Measurements from ENCODE around the gene PPIF.
A peak's percentile ranks its signal among the peaks of the same experiment; 100 is the strongest.
"Not testable (repeated sequence)": the region's sequence is repeated elsewhere in the genome, so short reads cannot be mapped to it uniquely, and the experiment has no call there.

Gene PPIF

DNA sequence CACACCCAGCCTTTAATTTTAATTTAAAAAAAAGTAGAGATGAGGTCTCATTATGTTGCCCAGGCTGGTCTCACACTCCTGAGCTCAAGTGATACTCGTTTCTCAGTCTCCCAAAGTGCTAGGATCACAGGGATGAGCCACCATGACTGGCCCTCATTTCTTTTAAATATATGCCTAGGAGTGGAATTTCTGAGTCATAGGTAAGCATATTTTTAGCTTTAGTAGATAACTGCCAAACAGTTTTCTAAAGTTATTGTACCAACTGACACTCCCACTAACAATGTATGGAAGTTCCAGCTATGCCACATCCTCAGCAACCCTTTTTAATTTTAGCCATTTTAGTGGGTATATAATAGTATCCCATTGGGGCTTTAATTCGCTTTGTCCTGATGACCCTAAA lies 13.8 kb upstream of the PPIF start:
- ChIA-PET CTCF (interaction anchor here (6.8 kb wide), 1 partner anchor 13 kb away, joined by 111 read pairs; the partner anchor contains the start of gene PPIF), POLR2A (interaction anchor here (0.7 to 2.6 kb wide), 3 partner anchors 12 to 62 kb away, joined by 3 to 12 read pairs (median 4); no protein-coding TSS in a partner anchor)
- no peak overlapping the region for H3K4me3 ChIP-seq (ENCODE audit: low read depth, low read length)
- TF ChIP-seq, protein P1, sequence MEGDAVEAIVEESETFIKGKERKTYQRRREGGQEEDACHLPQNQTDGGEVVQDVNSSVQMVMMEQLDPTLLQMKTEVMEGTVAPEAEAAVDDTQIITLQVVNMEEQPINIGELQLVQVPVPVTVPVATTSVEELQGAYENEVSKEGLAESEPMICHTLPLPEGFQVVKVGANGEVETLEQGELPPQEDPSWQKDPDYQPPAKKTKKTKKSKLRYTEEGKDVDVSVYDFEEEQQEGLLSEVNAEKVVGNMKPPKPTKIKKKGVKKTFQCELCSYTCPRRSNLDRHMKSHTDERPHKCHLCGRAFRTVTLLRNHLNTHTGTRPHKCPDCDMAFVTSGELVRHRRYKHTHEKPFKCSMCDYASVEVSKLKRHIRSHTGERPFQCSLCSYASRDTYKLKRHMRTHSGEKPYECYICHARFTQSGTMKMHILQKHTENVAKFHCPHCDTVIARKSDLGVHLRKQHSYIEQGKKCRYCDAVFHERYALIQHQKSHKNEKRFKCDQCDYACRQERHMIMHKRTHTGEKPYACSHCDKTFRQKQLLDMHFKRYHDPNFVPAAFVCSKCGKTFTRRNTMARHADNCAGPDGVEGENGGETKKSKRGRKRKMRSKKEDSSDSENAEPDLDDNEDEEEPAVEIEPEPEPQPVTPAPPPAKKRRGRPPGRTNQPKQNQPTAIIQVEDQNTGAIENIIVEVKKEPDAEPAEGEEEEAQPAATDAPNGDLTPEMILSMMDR (IDR thresholded peaks at IDR 0.05; ENCODE audit: insufficient read depth, low read length, missing control alignments), result no peak
- DNase-seq (ENCODE audit: low read depth, low spot score), result peak; percentile 54

DNA sequence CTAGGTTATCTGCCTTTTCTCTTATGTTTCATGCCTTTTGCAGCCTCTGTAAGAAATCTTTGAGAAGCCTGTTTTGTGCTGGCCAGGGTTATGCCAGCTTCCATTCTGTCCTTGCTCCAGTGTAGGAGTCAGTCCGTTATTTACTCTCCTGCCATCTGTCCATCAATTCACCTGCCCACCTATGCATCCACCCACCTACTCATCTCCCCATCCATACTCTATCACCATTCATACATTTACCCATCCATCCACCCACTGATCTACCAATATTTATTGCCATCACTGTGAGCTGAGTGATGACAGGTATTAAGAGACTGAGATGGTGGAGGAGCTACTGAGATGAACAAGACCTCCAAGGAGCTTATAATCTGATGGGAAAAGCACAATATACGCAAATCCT lies 12.7 kb upstream of the PPIF start:
- no peak overlapping the region for H3K4me3 ChIP-seq (ENCODE audit: low read depth, low read length)
- ChIA-PET POLR2A (interaction anchor here (2.6 kb wide), 1 partner anchor 14 kb away, joined by 12 read pairs; no protein-coding TSS in a partner anchor), CTCF (interaction anchor here (1.0 to 6.8 kb wide), 4 partner anchors 12 to 137 kb away, joined by 3 to 111 read pairs (median 4); partner anchors contain the start of gene PPIF)
- TF ChIP-seq, protein P1 (IDR thresholded peaks at IDR 0.05; ENCODE audit: insufficient read depth, low read length, missing control alignments), result no peak
- no peak for DNase-seq (ENCODE audit: low read depth, low spot score)

DNA sequence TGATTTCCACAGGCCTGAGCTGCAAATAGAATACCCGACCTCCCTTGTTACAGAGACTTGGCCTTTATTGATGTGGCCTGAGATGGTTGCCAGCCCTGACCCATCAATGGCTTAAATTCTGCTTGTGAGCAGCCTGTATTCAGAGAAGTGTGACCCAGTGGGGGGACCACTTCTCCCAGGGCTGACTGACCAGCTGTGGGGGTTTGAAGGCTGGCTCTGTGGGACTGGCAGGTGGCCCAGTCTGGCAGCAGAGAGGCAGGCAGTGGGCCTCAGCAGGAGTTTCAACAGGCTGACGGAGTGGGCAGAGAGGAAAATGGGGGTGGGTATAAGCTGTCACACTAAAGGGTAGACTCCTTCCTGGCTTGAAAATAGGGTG lies 12.2 kb upstream of the PPIF start:
- POLR2A ChIA-PET, result interaction anchor here (2.6 kb wide), 1 partner anchor 13 kb away, joined by 12 read pairs; no protein-coding TSS in a partner anchor
- no peak for DNase-seq (ENCODE audit: low read depth, low spot score)
- CTCF ChIA-PET, result interaction anchor here (1.0 to 6.8 kb wide), 3 partner anchors 11 to 138 kb away, joined by 3 to 111 read pairs (median 3); partner anchors contain the start of gene PPIF
- no peak overlapping the region for H3K4me3 ChIP-seq (ENCODE audit: low read depth, low read length)
- TF ChIP-seq, protein P1 (IDR thresholded peaks at IDR 0.05; ENCODE audit: insufficient read depth, low read length, missing control alignments), result no peak

DNA sequence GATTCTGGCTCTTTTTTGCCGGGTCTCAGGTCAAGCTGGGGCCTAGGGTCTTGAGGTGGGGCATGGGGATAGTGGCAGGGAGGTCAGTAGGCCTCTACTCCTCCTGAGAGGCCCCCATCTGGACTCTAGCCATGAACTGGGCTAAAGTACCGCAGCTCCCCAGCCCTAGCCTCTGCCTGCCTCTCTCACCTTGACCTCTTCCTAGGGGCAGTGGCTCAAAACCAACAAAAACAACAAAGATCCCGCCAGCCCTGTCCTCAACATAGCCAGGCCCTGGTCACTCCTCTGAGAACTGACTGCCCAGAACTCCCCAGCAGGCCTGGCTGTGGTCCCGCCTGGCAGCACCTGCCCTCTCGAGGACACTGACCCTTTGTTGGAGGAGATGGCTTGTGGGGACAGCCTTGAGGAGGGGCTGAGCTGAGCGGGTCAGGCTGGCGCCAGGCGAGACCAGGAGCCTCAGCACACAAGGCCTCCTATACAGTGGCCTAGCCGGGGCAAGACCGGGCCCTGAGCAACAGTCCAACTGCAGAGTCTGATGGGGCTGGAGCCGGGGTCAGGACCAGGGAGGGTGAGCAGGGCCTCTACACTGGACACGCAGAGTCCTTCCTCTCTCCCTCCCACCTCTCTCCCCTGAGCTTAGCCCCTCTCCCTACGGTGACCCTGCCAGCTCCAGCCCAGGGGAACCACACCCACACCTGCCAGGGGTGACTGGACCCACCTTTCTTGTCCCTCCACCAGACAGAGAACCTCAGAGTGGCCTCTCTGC lies 11.6 kb upstream of the PPIF start:
- POLR2A ChIA-PET, result interaction anchor here (2.6 kb wide), 1 partner anchor 12 kb away, joined by 12 read pairs; no protein-coding TSS in a partner anchor
- DNase-seq (ENCODE audit: low read depth, low spot score), result no peak
- TF ChIP-seq, protein P1 (IDR thresholded peaks at IDR 0.05; ENCODE audit: insufficient read depth, low read length, missing control alignments), result no peak
- H3K4me3 ChIP-seq (ENCODE audit: low read depth, low read length), result no peak overlapping the region
- CTCF ChIA-PET, result interaction anchor here (6.8 kb wide), 1 partner anchor 11 kb away, joined by 111 read pairs; the partner anchor contains the start of gene PPIF

DNA sequence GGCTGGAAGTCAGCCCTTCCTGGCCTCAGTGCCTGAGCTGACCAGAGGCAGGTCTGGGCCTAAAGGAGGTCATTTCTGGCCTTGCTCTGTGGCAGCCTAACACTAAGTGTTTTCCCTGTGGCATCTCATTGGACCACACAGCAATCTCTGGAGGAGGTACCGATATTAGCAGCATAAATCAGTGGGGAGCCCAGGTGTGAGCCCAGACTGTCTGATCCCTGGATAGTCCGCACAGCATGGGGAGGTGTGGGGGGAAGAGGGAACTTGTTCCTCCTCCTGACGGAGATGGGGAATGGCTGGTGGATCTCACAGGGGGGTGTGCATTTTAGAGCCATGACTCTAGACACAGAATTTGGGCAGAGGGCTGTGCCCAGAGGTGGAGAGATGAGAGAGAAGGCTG lies 11.0 kb upstream of the PPIF start:
- no peak overlapping the region for H3K4me3 ChIP-seq (ENCODE audit: low read depth, low read length)
- TF ChIP-seq, protein P1 (IDR thresholded peaks at IDR 0.05; ENCODE audit: insufficient read depth, low read length, missing control alignments), result no peak
- POLR2A ChIA-PET, result interaction anchor here (0.5 kb wide), 1 partner anchor 17 kb away, joined by 4 read pairs; no protein-coding TSS in a partner anchor
- CTCF ChIA-PET, result interaction anchor here (1.7 to 6.8 kb wide), 2 partner anchors 10 to 38 kb away, joined by 4 to 111 read pairs; partner anchors contain the start of gene PPIF
- DNase-seq (ENCODE audit: low read depth, low spot score), result no peak

DNA sequence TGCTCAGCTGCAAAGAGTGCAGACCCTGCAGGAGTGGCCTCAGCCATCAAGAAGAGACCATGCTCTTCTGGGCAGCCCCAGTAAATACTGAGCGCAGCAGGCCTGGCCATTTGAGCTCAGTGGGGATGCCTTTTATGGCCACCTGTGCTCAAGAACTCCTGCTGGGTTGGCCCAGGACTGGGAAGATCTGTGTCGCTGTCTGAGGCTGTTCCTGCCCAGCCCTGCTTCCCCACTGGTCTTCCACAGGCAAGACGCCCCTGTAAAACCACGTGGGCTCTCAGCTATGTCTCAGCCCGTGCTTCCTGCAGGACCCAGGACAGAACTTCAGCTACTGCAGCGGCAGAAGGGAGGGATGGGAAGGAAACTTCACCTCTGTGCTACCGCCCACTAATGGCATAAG lies 10.5 kb upstream of the PPIF start:
- no peak for DNase-seq (ENCODE audit: low read depth, low spot score)
- H3K4me3 ChIP-seq (ENCODE audit: low read depth, low read length), result no peak overlapping the region
- ChIA-PET POLR2A (interaction anchor here (0.5 kb wide), 1 partner anchor 17 kb away, joined by 4 read pairs; no protein-coding TSS in a partner anchor), CTCF (interaction anchor here (1.7 to 6.8 kb wide), 2 partner anchors 10 to 38 kb away, joined by 4 to 111 read pairs; partner anchors contain the start of gene PPIF)
- TF ChIP-seq, protein P1 (IDR thresholded peaks at IDR 0.05; ENCODE audit: insufficient read depth, low read length, missing control alignments), result no peak

DNA sequence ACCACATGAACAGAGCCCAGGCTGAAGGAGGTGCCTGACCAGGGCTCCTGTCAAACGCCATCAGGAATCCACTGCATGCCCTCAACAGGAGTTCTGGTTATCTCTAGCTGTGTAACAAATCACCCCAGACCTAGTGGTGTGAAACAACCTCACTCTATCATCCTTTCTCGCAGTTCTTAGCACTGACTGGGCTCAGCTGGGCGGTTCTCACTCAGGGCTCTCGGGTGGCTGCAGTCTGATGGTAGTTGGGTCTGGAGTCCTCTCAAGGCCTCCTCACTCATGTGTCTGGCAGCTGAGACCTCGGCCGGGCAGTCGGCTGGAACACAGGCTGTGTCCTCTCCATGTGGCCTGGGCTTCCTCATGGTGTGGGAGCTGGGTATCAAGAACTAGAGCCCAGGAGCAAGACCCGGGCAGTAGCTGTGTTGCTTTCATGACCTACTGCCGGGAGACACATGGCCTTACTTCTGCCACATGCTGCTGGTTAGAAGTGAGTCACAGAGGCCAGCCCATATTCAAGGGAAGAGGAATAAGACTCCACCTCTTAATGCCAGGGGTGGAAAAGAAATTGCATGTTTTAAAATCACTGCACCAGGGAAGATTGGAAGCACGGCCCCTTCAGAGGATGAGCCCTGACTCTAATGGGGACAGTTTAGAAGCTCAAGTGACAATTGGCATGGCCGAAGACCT lies 9.3 kb upstream of the PPIF start:
- H3K4me3 ChIP-seq (ENCODE audit: low read depth, low read length); POLR2A ChIA-PET; DNase-seq (ENCODE audit: low read depth, low spot score): not testable (repeated sequence)
- CTCF ChIA-PET, result interaction anchor here (1.2 to 6.8 kb wide), 3 partner anchors 9 to 131 kb away, joined by 3 to 111 read pairs (median 4); partner anchors contain the start of gene PPIF

Data from AG04449 (cell line).